NB4 (cell line): ENCODE measurements around the gene CCDC33.

Source experiments
- CTCF ChIP-seq: IDR thresholded peaks from one replicate; pipeline ENCODE4 v1.5.1; 2012; ENCODE audit warnings: low read depth, low read length
- MYC ChIP-seq: IDR thresholded peaks from 2 replicates; pipeline ENCODE4 v1.6.1; 2011; ENCODE audit warnings: low read depth, low read length
- POLR2A ChIP-seq: IDR thresholded peaks from 2 replicates; pipeline ENCODE4 v1.6.1; 2011; ENCODE audit warnings: mild to moderate bottlenecking; ENCODE audit not compliant: insufficient read length; ENCODE audit errors: extremely low read depth
- TF ChIP-seq, protein P1 (sequence below): IDR thresholded peaks from 2 replicates; pipeline ENCODE4 v1.6.1; 2011; ENCODE audit warnings: low read depth, low read length

DNA sequence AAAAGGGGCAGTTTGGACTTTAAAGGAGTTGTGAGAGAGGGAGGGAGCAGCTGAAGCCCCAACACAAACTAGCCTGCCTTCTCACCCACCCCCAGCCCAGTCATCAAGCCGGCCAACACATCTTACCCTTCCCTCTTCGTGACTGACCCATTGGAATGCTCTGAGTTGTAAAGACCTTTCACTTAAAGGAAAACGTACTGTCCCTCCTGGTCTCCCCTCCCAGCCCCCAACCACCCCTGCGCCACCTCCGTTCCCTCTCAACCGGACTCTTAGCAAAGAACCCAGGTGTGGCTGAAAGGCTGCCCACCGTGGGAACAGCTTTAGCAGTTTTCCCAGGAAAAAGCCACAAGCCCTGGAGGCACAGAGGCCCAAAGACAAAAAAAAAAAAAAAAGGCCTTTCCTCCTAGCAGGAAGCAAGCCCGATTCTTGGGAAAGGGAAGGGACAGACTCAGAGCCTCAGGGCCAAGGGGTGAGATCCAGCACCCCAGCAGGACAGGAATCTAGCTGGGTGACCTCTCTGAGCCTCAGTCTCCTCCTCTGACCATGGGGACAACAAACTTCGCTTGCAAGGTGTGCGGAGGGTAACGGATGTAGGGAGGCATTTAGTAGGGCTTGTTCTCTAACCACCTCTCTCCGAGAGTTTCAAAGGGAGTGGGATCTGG lies 128.9 kb downstream of the CCDC33 start:
- TF ChIP-seq CTCF (no peak), POLR2A (no peak), MYC (no peak)
- TF ChIP-seq, protein P1, sequence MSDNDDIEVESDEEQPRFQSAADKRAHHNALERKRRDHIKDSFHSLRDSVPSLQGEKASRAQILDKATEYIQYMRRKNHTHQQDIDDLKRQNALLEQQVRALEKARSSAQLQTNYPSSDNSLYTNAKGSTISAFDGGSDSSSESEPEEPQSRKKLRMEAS, result no peak
